GM19240 (cell line): Measurements from ENCODE around the gene SH2B3.

Experiments used
- DNase-seq: peaks from one replicate; pipeline ENCODE4 v3.0.0; 2011; ENCODE audit warnings: low spot score; ENCODE audit not compliant: insufficient read length

The SH2B3 gene

DNA sequence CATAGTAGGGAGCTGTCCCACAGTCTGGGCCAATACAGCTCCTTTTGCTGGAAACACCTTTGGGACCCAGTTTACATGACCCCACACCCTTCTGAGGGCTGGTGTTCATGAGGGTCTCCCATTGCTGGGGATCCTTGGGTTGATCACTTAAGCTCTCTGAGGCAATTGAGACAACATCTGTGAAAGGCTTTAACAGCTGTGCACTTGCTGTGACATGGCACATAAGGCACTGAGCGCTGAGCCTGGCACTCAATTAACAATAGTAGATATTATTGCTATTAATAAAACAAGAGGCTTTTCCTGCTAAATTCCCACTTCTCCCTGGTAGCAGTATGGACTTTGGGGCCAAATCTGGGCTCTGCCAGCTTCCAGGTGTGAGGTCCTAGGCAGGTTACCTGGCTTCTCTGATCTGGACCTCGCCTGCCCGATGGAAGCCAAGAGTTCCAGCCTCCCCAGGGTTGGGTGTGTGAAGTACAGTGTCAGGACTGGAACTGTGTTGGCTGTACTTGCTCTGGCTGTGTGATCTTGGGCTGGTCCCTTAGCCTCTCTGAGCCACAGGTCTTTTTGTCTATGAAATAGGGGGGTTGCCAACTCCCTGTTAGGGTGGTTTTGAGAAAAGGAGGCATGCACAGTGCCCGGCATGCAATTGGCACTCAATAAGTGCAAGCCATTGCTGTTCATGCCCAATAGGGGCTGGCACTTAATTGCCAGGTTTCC, 3.1 kb downstream of the SH2B3 start:
- no peak for DNase-seq

DNA sequence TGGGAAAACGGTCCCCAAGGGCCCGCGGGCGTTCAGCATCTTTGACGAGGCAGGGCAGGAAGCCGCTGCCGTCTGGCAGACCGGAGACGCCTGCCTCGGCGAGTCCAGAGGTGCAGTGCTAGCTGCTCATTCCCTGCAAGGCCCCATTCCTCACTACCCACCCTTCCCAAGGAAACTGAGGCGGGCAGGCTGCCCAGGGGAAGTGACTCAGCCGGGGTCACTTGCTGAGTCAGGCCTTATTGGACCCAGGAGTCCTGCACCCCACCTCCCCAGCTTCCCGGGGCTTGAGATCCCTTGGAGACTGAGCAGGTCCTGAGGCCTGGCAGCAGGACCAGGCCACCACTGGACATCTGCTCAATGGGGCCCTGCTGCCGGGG, 3.7 kb downstream of the SH2B3 start:
- DNase-seq = no peak

DNA sequence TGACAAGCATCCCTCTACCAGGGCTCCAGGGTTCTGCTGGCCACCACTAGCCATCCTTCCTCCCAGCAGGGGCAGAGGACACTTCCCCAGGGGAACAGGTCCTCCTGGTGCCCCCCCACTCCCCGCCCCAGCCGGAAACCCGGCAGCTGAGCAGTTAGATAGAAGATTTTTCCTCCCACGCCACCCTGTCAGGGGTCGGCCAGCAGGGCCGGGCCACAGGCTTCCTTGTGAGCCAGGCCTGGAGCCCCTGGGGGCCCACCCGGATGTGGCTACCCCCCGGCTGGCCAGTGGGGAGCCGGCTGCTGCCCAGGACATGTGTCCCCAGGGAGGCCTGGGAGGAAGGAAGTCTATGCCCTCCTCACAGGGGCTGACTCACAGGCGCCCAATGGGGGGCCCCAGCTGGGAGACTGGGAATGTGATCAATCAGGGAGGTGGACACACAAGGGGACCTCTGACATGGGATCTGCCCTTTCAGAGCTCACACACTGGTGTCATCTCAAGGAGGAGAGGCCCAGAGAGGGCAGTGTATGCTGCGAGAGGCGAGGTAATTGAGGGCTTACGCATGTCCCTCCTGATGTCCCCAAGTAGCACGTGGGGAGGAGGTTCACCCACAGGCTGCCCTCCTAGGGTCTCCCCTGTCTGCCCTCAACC, 4.2 kb downstream of the SH2B3 start:
- no peak for DNase-seq

DNA sequence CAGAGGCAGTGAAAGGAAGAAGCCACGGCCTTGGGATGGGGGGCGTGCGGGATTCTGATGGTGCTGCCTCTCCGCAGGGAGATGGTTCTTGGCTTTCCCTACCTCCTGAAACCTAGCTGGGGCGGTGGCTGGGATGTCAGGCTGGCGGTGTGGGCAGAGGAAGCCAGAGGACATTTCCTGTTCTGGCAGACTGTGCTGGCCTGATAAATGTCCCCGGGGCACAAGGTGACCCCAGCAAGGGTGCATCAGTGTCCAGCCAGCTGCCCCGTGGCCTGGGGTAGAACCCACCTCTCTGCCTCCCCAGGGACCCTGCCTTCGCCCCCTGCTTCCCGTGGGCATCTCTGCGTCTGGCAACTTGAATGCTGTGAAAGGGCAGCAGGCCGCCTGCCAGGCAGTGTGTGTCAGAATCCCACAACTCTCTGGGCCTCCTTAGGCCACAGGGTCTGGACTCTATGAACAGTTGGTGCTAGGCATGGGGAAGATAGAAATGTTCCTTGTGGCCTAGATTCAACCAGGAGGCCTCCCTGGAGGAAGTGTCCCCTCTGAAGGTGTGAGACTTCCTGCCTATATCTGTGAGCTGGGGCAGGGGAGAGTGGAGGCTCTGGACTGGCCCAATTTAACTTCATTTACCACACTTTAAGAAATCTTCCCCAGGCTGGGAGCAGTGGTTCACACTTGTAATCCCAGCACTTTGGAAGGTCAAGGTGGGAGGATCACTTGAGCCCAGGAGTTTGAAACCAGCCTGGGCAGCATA, 4.9 kb downstream of the SH2B3 start:
- DNase-seq = no peak

DNA sequence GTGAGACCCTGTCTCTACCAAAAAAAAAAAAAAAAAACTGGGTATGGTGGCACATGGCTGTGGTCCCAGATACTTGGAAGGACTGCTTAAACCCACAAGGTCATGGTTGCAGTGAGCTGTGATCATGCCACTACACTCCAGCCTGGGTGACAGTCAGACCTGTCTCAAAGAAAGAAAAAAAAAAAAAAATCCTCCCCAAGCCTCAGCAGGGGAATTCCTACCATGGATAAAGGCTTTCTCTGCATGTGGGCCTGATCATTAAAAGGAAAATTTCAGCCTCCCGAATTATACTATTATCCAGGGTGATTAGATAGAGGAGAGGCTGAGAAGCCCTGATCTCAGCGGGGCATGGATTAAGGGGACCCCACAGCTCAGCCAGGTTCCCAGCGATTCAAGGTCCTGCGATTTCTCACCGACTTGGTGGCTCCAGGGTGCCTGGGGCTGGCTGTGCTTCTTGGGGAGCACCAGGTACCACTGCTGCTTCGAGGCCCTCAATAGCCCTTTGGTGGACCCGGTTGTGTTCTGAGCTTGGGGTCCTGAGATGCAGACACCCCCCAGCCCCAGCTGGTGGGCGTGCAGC, 5.6 kb downstream of the SH2B3 start:
- DNase-seq = no peak

DNA sequence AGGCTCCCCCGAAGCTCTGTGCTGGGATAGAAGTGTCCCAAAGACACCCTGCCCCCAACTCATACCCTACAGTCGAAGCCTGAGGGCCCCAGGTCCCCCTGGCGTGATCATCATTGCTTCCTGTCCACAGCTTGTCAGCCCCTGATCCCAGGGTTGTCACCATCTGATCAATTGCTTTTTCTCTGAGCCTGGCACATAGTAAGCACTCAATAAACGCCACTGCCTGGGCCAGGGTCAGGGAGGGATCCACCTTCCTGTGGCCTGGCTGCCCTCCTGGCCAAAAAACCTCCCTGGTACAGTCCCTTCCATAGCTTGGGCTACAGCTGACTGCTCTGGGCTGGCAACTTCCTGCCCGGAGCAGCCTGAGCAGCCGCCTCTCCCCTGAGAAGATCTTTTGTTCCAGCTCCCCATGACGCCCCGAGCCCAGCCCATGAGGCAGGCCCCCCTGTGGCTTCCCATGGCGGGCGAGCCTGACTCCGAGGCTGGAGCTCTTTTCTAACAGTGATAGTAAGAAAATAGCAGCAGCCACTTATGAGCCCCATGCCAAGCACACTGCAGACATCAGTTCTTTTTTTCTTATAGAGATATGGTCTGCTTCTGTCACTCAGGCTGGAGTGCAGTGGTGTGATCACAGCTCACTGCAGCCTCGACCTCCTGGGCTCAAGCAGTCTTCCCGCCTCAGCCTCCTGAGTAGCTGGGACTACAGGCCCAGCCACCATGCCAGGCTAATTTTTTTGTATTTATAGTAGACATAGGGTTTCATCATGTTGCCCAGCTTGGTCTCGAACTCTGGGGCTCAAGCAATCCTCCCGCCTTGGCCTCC, 6.5 kb downstream of the SH2B3 start:
- DNase-seq = no peak

DNA sequence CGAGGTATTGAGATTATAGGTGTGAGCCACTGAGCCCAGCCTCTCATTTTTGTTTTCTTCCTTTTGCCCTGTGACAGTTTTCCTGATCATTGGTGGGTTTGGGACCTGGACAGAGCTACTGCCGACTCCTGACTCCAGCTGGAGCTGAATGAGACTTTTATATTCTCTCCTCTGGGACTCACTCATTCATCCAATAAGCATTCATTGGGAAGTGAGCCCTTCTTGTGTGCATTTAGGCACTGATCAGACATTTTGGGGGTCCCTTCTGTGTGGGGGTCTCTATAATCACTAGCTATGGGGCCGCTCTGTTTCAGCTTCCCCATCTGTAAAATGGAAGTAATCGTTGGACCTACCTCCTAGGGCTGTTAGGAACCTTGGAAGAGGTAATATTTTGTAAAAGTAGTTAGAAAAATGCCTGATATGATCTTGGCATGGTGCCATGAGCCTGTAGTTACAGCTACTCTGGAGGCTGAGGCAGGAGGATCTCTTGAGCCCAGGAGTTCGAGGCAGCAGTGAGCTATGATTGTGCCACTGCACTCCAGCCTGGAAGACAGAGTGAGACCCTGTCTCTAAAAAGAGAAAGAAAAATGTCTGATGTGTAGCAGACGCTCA, 7.2 kb downstream of the SH2B3 start:
- DNase-seq = no peak

DNA sequence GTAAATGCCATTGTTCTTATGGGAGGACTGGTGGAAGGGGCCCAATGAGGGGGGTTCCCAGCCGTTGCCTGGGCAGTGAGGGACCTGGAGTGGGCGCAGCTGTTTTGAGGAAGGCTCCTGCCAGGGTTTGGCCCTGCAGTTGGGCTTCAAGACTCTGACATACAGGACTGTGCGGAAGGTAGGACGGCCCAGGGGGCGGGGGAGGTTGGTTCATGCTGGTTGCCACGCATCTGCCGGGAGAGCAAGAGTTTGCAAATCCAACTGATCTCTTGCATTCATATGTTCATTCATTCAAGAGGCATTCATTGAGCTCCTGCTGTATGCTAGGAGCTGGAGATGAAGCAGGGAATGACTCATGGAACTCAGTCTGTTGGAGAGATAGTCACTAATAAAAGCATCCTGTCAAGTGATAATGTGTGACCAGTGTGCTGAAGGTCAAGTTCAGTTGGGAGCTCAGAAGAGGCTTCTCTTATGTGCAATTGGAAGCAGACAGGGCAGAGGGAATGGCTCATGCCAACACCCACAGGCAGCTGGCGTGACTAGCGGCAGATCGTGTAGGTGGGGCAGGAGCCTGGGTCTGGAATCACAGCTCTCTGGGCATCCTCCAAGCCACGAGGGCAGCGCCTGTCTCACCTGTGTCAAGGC, 7.8 kb downstream of the SH2B3 start:
- no peak for DNase-seq

DNA sequence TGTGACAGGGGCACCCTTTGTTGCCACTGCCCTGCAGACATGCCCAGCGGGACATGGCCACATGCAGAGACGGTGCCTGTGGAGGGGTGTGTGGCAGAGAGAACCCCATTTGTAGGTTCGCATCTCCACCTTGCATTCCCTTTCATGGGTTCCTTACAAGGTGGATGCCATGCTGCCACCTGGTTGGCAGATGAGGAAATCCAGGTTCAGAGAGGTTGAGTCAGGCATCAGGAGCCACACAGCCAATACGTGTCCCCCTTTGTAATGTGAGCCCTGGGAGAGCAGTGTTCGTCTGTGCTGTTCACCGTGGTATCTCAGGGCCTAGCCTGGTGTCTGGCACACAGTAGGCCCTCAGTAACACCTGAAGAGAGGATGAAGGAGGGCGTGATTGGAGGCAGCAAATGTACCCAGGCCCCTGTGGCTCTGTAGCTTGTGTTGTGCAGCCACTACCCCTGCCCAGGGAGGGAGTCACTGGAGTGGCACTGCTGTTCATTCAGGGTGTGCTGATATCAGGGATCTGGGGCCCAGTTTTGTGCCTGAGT, 9.1 kb downstream of the SH2B3 start:
- DNase-seq = no peak

DNA sequence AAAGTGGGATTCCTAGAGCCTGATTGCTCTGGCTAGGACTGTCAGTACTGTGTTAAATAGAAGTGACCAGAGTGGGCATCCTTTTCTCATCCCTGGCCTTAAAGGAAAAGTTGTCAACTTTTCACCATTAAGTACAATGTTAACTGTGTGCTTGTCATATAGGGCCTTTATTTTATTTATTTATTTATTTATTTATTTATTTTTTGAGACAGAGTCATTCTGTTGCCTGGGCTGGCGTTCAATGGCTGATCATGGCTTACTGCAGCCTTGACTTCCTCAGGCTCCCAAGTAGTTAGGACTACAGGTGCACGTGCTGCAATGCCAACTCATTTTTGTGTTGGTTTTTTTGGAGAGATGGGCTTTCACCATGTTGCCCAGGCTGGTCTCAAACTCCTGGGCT, 11.6 kb downstream of the SH2B3 start:
- no peak for DNase-seq

DNA sequence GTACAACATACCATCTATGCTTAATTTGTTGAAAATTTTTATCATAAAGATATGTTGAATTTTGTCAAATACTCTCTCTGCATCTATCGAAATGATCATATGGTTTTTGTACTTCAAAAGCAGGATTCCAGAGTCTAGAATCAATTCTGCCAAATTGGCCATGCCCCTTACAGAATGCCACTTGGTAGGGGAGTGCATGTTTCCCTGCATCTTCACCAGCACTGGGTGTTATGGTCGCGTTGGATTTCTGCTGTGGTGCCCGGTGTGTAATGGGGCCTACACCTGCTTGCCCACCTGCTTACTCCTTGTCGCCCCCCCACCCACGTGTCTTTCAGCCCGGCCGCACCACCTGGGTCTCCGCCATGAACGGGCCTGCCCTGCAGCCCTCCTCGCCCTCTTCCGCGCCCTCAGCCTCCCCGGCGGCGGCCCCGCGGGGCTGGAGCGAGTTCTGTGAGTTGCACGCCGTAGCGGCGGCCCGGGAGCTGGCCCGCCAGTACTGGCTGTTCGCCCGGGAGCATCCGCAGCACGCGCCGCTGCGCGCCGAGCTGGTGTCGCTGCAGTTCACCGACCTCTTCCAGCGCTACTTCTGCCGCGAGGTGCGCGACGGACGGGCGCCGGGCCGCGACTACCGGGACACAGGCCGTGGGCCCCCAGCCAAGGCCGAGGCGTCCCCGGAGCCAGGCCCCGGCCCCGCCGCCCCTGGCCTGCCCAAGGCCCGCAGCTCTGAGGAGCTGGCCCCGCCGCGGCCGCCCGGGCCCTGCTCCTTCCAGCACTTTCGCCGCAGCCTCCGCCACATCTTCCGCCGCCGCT, 12.3 kb downstream of the SH2B3 start:
- DNase-seq = no peak

DNA sequence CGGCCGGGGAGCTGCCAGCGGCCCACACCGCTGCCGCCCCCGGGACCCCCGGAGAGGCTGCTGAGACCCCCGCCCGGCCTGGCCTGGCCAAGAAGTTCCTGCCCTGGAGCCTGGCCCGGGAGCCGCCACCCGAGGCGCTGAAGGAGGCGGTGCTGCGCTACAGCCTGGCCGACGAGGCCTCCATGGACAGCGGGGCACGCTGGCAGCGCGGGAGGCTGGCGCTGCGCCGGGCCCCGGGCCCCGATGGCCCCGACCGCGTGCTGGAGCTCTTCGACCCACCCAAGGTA, 12.8 kb downstream of the SH2B3 start:
- no peak for DNase-seq

DNA sequence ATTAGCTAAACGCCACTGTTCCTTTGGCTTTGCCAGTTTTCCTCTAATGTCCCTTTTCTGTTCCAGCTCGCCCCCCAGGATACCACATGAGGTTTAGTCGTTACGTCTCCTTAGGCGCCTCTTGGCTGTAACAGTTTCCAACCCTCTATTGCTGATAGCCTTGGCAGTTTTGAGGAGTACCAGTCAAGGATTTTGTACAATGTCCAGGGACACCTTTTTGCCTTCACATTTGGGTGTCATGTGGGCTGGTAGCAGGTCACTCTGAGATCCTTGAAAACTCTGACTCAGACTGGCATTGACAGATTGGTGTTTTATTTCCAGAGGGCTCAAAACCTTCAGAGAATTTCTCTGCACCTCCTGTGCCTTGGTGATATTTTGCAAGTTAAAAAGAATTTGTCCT, 14.1 kb downstream of the SH2B3 start:
- no peak for DNase-seq

DNA sequence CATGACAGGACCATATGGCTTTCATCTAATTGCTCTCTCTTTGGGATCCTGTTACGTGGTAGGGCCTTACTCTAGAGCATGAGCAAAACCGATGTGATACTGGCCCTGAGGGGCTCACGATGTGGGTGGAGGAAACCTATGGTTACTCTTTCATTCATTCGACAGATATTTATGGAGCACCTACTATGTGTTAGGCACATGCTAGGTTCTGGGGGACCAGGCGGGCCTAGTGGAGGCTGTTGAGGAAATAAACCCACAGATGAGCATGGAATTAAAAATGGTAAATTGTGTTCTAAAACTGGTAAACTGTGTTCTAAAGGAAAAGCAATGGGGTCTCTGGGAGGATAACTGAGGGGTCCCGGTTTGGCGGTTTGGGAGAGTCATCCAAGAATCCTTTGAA, 14.8 kb downstream of the SH2B3 start:
- DNase-seq = no peak

DNA sequence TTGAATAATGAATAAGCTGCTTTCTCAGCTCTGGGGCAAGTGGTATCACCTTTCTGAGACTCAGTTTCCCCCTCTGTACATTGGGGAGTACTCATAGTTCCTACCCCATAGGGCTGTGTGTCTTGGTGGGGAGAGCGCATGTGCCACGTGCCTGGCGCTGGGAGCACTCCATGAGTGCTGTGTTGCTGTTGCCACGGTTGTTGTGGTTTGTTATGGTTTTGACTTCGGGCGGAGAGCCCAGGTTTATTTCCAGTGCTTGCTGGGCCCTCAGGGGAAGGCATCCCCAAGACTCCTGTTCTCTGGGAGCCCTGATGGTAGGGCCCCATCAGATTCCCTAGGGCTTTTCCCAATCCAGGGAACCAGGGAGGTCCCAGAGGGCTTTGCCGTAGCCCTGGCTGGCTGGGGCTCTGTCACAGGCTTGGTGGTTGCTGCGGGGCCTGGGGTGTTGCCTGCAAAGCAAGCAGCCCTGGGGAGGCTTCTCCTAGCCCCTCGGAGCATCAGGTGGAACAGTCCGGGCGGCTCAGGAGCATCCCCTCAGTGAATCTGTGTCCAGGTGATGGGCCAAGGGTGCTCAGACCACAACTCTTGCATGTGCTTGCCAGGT, 18.6 kb downstream of the SH2B3 start:
- DNase-seq = no peak

DNA sequence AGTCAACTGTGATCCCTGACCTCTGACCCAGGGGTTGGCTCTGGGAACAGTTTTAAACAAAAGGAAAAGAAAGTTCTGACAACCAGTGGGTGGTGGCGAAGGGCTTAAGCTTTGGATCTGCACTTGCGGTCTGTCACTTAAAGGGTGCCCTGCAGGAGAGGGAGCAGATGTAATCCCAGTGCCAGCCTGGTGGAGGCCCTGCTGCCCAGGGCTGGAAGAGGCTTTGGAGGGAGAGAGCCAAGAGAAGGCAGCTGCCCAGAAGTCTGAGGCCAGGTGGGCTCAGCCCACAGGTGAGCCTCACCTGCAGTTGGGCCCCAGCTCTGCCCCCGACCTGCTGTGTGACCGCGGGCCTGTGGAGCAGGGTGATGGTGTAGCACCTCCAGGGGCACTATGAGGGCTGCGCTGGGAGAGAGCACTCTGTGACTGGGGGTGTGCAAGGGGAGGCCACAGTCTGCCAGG, 19.1 kb downstream of the SH2B3 start:
- no peak for DNase-seq

DNA sequence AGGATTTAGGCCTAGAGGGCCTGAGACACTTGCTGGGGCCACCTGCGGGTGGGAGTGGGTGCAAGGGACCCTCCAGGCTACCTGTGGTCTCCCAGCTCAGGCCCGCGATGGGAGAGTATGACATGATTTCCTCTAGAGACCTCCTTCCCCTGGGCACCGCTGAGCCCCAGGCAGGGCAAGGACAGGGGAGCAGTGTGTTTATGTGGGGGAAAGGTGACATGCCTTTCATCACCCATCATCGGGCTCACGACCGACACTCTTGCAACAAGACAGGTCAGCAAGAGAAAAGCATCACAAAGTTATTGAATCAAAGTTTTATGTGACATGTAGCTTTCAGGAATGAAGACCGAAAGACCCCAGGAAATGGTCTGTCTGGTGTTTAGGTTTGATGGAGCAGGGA, 19.9 kb downstream of the SH2B3 start:
- DNase-seq = no peak

DNA sequence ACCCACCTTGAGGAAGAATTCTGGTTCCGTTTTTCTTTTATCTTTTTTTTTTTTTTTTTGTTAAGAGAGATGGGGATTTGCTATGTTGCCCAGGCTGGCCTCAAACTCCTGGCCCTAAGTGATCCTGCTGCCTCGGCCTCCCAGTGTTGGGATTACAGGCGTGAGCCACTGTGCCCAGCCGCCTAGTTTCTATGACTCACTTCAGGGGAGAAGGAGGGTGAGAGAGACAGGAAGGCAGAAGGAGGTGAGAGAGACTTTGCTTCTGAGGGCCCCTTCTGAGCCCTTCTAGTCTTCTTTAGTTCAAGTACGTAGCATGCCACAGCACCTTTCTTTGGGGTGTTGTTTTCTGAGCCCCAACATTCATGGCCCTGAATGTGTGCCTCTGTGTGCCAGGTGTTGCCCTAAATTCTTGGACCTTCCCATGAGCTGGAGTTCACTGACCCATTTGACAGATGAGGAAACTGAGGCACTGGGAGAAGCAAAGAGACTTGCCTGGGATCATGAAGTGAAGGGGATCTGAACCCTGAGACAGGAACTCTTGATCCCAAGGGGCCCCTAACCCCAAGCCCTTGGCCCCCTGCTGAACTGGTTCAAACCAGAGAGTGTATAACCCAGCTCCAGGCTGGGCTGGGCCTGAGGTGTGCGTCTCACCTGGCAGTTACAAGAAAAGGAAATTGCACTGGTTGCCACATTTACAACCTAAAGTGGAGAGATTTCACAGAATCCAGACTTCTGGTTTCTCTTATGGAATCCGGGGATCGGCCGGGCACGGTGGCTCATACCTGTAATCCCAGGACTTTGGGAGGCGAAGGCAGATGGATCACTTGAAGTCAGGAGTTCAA, 20.8 kb downstream of the SH2B3 start:
- DNase-seq = no peak
